ENCODE data around the gene FPR2.

The FPR2 gene

GRCh38 chr19:51796195-51796679 is 35.3 kb downstream of the FPR2 start:
- H3K36me3 ChIP-seq: no peaks in the 10 kb centered on the region
- no peak overlapping the region for H3K4me3 ChIP-seq (ENCODE audit: low read depth, low read length)
- no peak for TF ChIP-seq CTCF (IDR thresholded peaks at IDR 0.05; ENCODE audit: low read depth, low read length)
- H3K27ac ChIP-seq: no peak overlapping the region
- no peak for DNase-seq
- peaks cover 75% of the 10 kb centered on the region for H3K27me3 ChIP-seq (ENCODE audit: insufficient read depth, low read depth, severe bottlenecking)
- peaks cover 3% of the 10 kb centered on the region for H3K9me3 ChIP-seq (ENCODE audit: severe bottlenecking)

- H3K27ac ChIP-seq: no peak overlapping the region
- peaks cover 3% of the 10 kb centered on the region for H3K9me3 ChIP-seq (ENCODE audit: severe bottlenecking)
- H3K27me3 ChIP-seq (ENCODE audit: insufficient read depth, low read depth, severe bottlenecking): peaks cover 82% of the 10 kb centered on the region
- no peaks in the 10 kb centered on the region for H3K36me3 ChIP-seq
- no peak for TF ChIP-seq CTCF (IDR thresholded peaks at IDR 0.05; ENCODE audit: low read depth, low read length)
- no peak overlapping the region for H3K4me3 ChIP-seq (ENCODE audit: low read depth, low read length)
- no peak for DNase-seq
These were observed 36.5 kb downstream of the FPR2 start for GRCh38 chr19:51797480-51797879.

GRCh38 chr19:51798062-51798461 is 37.1 kb downstream of the FPR2 start:
- H3K36me3 ChIP-seq: no peaks in the 10 kb centered on the region
- H3K27ac ChIP-seq: no peak overlapping the region
- no peak for TF ChIP-seq CTCF (IDR thresholded peaks at IDR 0.05; ENCODE audit: low read depth, low read length)
- no peak for DNase-seq
- H3K9me3 ChIP-seq (ENCODE audit: severe bottlenecking): no peaks in the 10 kb centered on the region
- peaks cover 79% of the 10 kb centered on the region for H3K27me3 ChIP-seq (ENCODE audit: insufficient read depth, low read depth, severe bottlenecking)
- no peak overlapping the region for H3K4me3 ChIP-seq (ENCODE audit: low read depth, low read length)

GRCh38 chr19:51799034-51799773 is 38.2 kb downstream of the FPR2 start:
- TF ChIP-seq CTCF (IDR thresholded peaks at IDR 0.05; ENCODE audit: low read depth, low read length): no peak
- DNase-seq: no peak
- no peak overlapping the region for H3K4me3 ChIP-seq (ENCODE audit: low read depth, low read length)
- H3K27ac ChIP-seq: no peak overlapping the region
- H3K36me3 ChIP-seq: no peaks in the 10 kb centered on the region
- peaks cover 77% of the 10 kb centered on the region for H3K27me3 ChIP-seq (ENCODE audit: insufficient read depth, low read depth, severe bottlenecking)
- no peaks in the 10 kb centered on the region for H3K9me3 ChIP-seq (ENCODE audit: severe bottlenecking)

DNA sequence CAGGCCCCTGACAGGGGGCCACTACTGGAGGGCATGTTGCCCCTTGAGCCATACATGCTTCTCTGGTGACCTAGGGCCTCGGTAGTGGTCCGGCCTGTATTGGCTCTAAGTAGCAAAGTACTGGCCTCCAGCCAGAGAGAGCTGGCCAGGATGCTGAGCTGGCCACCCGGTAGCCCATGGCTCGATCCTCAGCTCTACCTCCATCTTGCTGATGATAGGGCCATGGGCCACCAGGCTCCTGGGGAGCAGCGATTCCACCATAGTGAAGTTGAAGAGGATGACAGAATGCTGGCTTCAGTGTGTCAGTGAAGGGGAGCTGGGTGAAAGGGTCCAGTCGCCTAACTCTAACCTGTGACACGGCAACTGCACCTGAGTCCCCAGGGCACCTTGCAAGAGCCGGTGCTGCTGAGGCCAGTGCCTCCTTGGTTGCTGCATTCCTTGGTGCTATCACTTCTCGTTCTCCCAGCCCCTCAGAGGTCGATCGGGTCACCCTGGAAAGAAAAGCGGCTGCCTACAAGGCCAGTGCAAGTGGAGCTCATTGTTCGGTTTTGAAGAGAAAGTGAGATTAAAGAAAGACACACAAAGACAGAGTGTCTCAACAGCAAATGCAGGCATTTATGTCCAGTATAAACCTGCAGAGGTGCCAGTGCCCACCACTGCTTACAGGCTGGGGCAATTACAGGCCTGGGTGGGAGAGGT is 38.9 kb downstream of the FPR2 start:
- DNase-seq: no peak
- H3K9me3 ChIP-seq (ENCODE audit: severe bottlenecking): no peaks in the 10 kb centered on the region
- peaks cover 76% of the 10 kb centered on the region for H3K27me3 ChIP-seq (ENCODE audit: insufficient read depth, low read depth, severe bottlenecking)
- no peak for TF ChIP-seq CTCF (IDR thresholded peaks at IDR 0.05; ENCODE audit: low read depth, low read length)
- no peak overlapping the region for H3K4me3 ChIP-seq (ENCODE audit: low read depth, low read length)
- H3K27ac ChIP-seq: no peak overlapping the region
- no peaks in the 10 kb centered on the region for H3K36me3 ChIP-seq
